Endodermal cell (in vitro differentiated cells): ENCODE results near the gene ZNF346. TPM values are rescaled to one million over a fixed set of nuclear protein-coding genes. Genes with fewer than 3 reads are reported as not detected.

Experiments
- DNase-seq: peaks from one replicate; pipeline ENCODE4 v3.0.0-alpha.2; 2017
- H3K27ac ChIP-seq: 2 replicates; pipeline ENCODE4 v1.5.1; 2013; ENCODE audit warnings: mild to moderate bottlenecking, low read depth, low read length, moderate library complexity
- H3K27me3 ChIP-seq: 2 replicates; pipeline ENCODE4 v1.6.1; 2013; ENCODE audit warnings: mild to moderate bottlenecking, low read length, moderate library complexity; ENCODE audit not compliant: insufficient read depth, control insufficient read depth, poor library complexity, severe bottlenecking
- H3K36me3 ChIP-seq: 2 replicates; pipeline ENCODE4 v1.7.0; 2013; ENCODE audit warnings: mild to moderate bottlenecking, low read length, moderate library complexity; ENCODE audit not compliant: control insufficient read depth, insufficient read depth
- H3K4me1 ChIP-seq: one replicate; pipeline ENCODE4 v1.7.0; 2013; ENCODE audit warnings: low read length; ENCODE audit not compliant: control insufficient read depth, insufficient read depth
- H3K4me3 ChIP-seq: 2 replicates; pipeline ENCODE4 v1.5.1; 2013; ENCODE audit warnings: mild to moderate bottlenecking, low read length, moderate library complexity
- H3K9ac ChIP-seq: 2 replicates; pipeline ENCODE4 v1.6.1; 2013; ENCODE audit warnings: mild to moderate bottlenecking, low read length, moderate library complexity; ENCODE audit not compliant: poor library complexity, severe bottlenecking; ENCODE audit errors: extremely low read depth
- H3K9me3 ChIP-seq: 2 replicates; pipeline ENCODE4 v1.6.1; 2013; ENCODE audit warnings: mild to moderate bottlenecking, low read length, moderate library complexity; ENCODE audit not compliant: control insufficient read depth
- H3K27ac Mint-ChIP-seq: 2 replicates; pipeline ENCODE4 v1.8.0; 2020; ENCODE audit warnings: mixed read lengths
- H3K27me3 Mint-ChIP-seq: 2 replicates; pipeline ENCODE4 v1.8.0; 2021; ENCODE audit warnings: mild to moderate bottlenecking, mixed read lengths; ENCODE audit not compliant: insufficient read depth
- H3K36me3 Mint-ChIP-seq: 2 replicates; pipeline ENCODE4 v1.8.0; 2020; ENCODE audit warnings: low read depth, mixed read lengths
- H3K4me1 Mint-ChIP-seq: 2 replicates; pipeline ENCODE4 v1.8.0; 2020; ENCODE audit warnings: mixed read lengths
- H3K4me3 Mint-ChIP-seq: 2 replicates; pipeline ENCODE4 v1.8.0; 2020; ENCODE audit warnings: mild to moderate bottlenecking, moderate library complexity, mixed read lengths
- H3K9me3 Mint-ChIP-seq: 2 replicates; pipeline ENCODE4 v1.8.0; 2020; ENCODE audit warnings: mild to moderate bottlenecking, mixed read lengths
- WGBS, 2 experiments: methylation state at CpG; one replicate each; pipeline versions ENCODE4 v1.1.5 to v1.1.7; 2013; ENCODE audit warnings: missing lambda C conversion rate in 2 of 2, mixed read lengths in 1 of 2; ENCODE audit not compliant: insufficient coverage in 1 of 2, insufficient read length in 1 of 2; 5-methylcytosine and 5-hydroxymethylcytosine counted together
- total RNA-seq, 2 donors: library from RNA; stranded (reverse); fragmentation: NEBNext Ultra II Directional in 1 of 2; extraction: Animal tissue kit (Norgen Biotek cat#: 25700) in 1 of 2; gene quantifications; 2 replicates in 1 of 2; 3 replicates in 1 of 2; pipeline ENCODE4 v1.2.1, GENCODE V29; 2021
- TF ChIP-seq, protein P1 (sequence below): fragments of 200-600 bp; sonication (generic); conservative IDR thresholded peaks from 2 replicates; pipeline ENCODE4 v1.5.0; 2021; ENCODE audit warnings: antibody characterized with exemption, mild to moderate bottlenecking

ZNF346 gene
- total RNA-seq, 2 donors from 2014 or later, result 25.4 to 38.6 TPM

DNA sequence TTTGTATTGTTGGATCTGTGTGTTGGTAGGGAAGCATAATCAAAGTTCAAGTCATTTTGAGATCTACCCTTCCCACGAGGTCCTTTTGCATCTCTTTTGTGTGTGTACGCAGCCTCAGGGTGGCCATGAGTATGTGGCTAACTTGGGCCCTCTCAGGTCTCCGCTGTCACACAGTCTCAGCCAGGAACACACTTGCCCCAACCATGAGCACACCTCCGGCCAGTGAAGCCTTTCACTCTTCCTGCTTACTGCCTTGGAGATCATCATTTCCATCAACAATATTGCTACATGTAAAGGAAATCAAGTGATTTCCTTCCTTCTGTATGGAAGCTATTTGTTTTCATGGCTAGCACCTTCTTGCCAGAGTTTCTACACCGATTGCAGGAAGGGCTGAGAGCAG, 13.9 kb downstream of the ZNF346 start:
- Histone ChIP-seq H3K4me1 (no peaks in the 10 kb centered on the region), H3K36me3 (peaks cover 8% of the 10 kb centered on the region), H3K9me3 (peaks cover 3% of the 10 kb centered on the region), H3K9ac (no peak overlapping the region), H3K27ac (peak overlapping the region; percentile 7), H3K4me3 (no peak overlapping the region), H3K27me3 (no peaks in the 10 kb centered on the region)
- Mint-ChIP-seq H3K36me3 (peaks cover 25% of the 10 kb centered on the region), H3K4me3 (no peak overlapping the region), H3K9me3 (no peaks in the 10 kb centered on the region), H3K27me3 (no peaks in the 10 kb centered on the region), H3K4me1 (peaks cover 10% of the 10 kb centered on the region), H3K27ac (peak overlapping the region; percentile 83)
- TF ChIP-seq, protein P1, sequence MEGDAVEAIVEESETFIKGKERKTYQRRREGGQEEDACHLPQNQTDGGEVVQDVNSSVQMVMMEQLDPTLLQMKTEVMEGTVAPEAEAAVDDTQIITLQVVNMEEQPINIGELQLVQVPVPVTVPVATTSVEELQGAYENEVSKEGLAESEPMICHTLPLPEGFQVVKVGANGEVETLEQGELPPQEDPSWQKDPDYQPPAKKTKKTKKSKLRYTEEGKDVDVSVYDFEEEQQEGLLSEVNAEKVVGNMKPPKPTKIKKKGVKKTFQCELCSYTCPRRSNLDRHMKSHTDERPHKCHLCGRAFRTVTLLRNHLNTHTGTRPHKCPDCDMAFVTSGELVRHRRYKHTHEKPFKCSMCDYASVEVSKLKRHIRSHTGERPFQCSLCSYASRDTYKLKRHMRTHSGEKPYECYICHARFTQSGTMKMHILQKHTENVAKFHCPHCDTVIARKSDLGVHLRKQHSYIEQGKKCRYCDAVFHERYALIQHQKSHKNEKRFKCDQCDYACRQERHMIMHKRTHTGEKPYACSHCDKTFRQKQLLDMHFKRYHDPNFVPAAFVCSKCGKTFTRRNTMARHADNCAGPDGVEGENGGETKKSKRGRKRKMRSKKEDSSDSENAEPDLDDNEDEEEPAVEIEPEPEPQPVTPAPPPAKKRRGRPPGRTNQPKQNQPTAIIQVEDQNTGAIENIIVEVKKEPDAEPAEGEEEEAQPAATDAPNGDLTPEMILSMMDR, result no peak
- WGBS, 2 experiments, result 80 to 84% methylated on average over 3 to 5 of the region's 5 CpGs
- peak; percentile 54 for DNase-seq

DNA sequence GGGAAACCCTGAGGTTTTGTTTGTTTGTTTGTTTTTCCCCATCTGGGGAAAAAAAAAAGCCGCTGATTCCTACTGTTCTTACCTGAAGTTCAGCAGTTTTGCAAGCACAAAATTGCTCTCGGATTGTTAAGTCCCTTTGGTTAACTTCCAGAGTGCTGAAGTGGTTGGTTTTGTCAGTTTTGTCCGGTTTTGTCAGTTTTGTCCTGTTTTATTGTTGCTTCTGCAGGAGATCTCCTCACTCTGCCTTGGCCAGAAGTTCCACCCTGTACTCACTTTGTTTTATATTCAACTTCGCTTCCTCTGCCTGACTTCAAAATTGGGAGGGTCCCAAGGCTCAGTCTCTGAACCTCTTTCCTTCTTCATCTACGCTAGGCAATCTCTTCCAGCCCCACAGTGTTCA, 14.4 kb downstream of the ZNF346 start:
- Mint-ChIP-seq H3K4me1 (peaks cover 10% of the 10 kb centered on the region), H3K27ac (no peak overlapping the region)
- 90 to 92% methylated on average over 5 of the region's 5 CpGs for whole genome bisulfite sequencing, 2 experiments

DNA sequence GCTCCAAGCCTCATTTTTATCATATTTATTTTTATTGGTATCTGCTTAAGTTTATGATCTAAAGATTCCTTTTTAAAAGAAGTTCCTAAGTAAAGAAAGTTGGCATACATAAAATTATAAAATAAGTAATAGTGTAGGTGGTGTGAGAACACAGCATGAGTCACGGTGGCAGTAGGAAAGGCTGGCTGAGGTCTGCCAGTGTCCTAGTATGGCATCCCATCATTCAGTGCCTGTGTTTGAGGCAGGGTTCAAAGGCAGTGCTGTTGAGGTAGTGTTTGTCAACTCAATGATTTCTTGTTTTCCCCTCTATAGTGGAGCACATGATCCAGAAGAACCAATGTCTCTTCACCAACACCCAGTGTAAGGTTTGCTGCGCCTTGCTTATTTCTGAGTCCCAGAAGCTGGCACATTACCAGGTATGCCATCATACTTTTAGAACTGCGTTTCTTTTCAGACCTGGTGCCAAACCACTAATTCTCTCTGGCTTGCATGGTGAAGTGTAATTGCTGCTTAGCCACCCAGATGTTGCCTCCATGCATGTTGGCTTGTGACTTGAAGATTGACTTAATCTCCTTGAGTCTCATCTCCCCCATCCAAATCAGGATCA, 18.4 kb downstream of the ZNF346 start:
- Histone ChIP-seq H3K9me3 (no peaks in the 10 kb centered on the region), H3K27ac (no peak overlapping the region), H3K9ac (no peak overlapping the region), H3K4me1 (no peaks in the 10 kb centered on the region), H3K27me3 (no peaks in the 10 kb centered on the region), H3K36me3 (peaks cover 42% of the 10 kb centered on the region), H3K4me3 (no peak overlapping the region)
- peaks cover 44% of the 10 kb centered on the region for H3K36me3 Mint-ChIP-seq
- no peaks in the 10 kb centered on the region for H3K9me3 Mint-ChIP-seq
- peaks cover 8% of the 10 kb centered on the region for H3K4me1 Mint-ChIP-seq
- H3K27me3 Mint-ChIP-seq, result no peaks in the 10 kb centered on the region
- H3K4me3 Mint-ChIP-seq, result no peak overlapping the region
- WGBS, 2 experiments, result 95 to 100% methylated on average over 1 to 3 of the region's 3 CpGs
- DNase-seq, result no peak
- no peak overlapping the region for H3K27ac Mint-ChIP-seq
- TF ChIP-seq, protein P1, result no peak

More for the DNA sequence above, 14.4 kb downstream of the ZNF346 start:
- H3K27me3 ChIP-seq, result no peaks in the 10 kb centered on the region
- Mint-ChIP-seq H3K9me3 (no peaks in the 10 kb centered on the region), H3K36me3 (peaks cover 26% of the 10 kb centered on the region), H3K4me3 (no peak overlapping the region), H3K27me3 (no peaks in the 10 kb centered on the region)
- H3K4me3 ChIP-seq, result no peak overlapping the region
- H3K9ac ChIP-seq, result no peak overlapping the region
- no peak for DNase-seq
- TF ChIP-seq, protein P1, result no peak
- no peaks in the 10 kb centered on the region for H3K9me3 ChIP-seq
- peaks cover 12% of the 10 kb centered on the region for H3K36me3 ChIP-seq
- no peak overlapping the region for H3K27ac ChIP-seq
- H3K4me1 ChIP-seq, result no peaks in the 10 kb centered on the region
